ENCODE results near the gene AGFG1. TPM values are rescaled to one million over a fixed set of nuclear protein-coding genes. Genes with fewer than 3 reads are reported as not detected.

The AGFG1 gene
- total RNA-seq, 1 donor, result 56.1 TPM

- DNase-seq (ENCODE audit: low read depth), result no peak
- TF ChIP-seq CTCF (IDR thresholded peaks at IDR 0.05; ENCODE audit: insufficient read depth, low read depth, low read length), result no peak
- no peak overlapping the region for H3K4me3 ChIP-seq (ENCODE audit: low read depth, low read length)
These were observed 16.1 kb downstream of the AGFG1 start for GRCh38 chr2:227488045-227488444.

GRCh38 chr2:227491386-227491785, 19.4 kb downstream of the AGFG1 start:
- DNase-seq (ENCODE audit: low read depth), result no peak
- no peak overlapping the region for H3K4me3 ChIP-seq (ENCODE audit: low read depth, low read length)
- no peak for TF ChIP-seq CTCF (IDR thresholded peaks at IDR 0.05; ENCODE audit: insufficient read depth, low read depth, low read length)

- no peak for TF ChIP-seq CTCF (IDR thresholded peaks at IDR 0.05; ENCODE audit: insufficient read depth, low read depth, low read length)
- no peak overlapping the region for H3K4me3 ChIP-seq (ENCODE audit: low read depth, low read length)
- no peak for DNase-seq (ENCODE audit: low read depth)
These were observed 21.6 kb downstream of the AGFG1 start for GRCh38 chr2:227493524-227493923.

- TF ChIP-seq CTCF (IDR thresholded peaks at IDR 0.05; ENCODE audit: insufficient read depth, low read depth, low read length), result no peak
- H3K4me3 ChIP-seq (ENCODE audit: low read depth, low read length), result no peak overlapping the region
- no peak for DNase-seq (ENCODE audit: low read depth)
These were observed 25.2 kb downstream of the AGFG1 start for GRCh38 chr2:227497158-227497557.

- no peak overlapping the region for H3K4me3 ChIP-seq (ENCODE audit: low read depth, low read length)
- no peak for DNase-seq (ENCODE audit: low read depth)
- TF ChIP-seq CTCF (IDR thresholded peaks at IDR 0.05; ENCODE audit: insufficient read depth, low read depth, low read length), result no peak
These were observed 27.8 kb downstream of the AGFG1 start for GRCh38 chr2:227499627-227500300.

- TF ChIP-seq CTCF (IDR thresholded peaks at IDR 0.05; ENCODE audit: insufficient read depth, low read depth, low read length), result no peak
- H3K4me3 ChIP-seq (ENCODE audit: low read depth, low read length), result no peak overlapping the region
- DNase-seq (ENCODE audit: low read depth), result no peak
These were observed 28.3 kb downstream of the AGFG1 start for GRCh38 chr2:227500301-227500630.
